HL-60 (cell line): ENCODE data around the gene MUSK.

Source experiments
- DNase-seq, 2 experiments: peaks; one replicate each; pipeline ENCODE4 v3.0.0-alpha.2; 2010 to 2020; ENCODE audit warnings: low read depth in 1 of 2, low spot score in 1 of 2
- H3K27ac ChIP-seq: fragments of 250-450 bp; sonication (Bioruptor Pico); replicated peaks from 2 replicates; pipeline ENCODE4 v1.5.1; 2020; ENCODE audit warnings: mild to moderate bottlenecking, moderate library complexity
- H3K27me3 ChIP-seq: fragments of 250-450 bp; sonication (Bioruptor Pico); 2 replicates; pipeline ENCODE4 v1.5.1; 2021; ENCODE audit warnings: mild to moderate bottlenecking, moderate library complexity; ENCODE audit not compliant: insufficient read depth, poor library complexity, severe bottlenecking
- H3K4me3 ChIP-seq: replicated peaks from 2 replicates; pipeline ENCODE4 v1.5.1; 2011; ENCODE audit warnings: mild to moderate bottlenecking, control low read depth, low read length; ENCODE audit not compliant: insufficient read depth
- GABPA ChIP-seq: IDR thresholded peaks from 2 replicates; pipeline ENCODE4 v1.6.1; 2012; ENCODE audit warnings: low read depth
- POLR2AphosphoS5 ChIP-seq: IDR thresholded peaks from 2 replicates; pipeline ENCODE4 v1.6.1; 2012; ENCODE audit warnings: low read depth
- SPI1 ChIP-seq: IDR thresholded peaks from 2 replicates; pipeline ENCODE4 v1.6.1; 2012; ENCODE audit warnings: low read depth, mild to moderate bottlenecking, borderline replicate concordance
- TF ChIP-seq, protein P1 (sequence below): IDR thresholded peaks from one replicate; pipeline ENCODE4 v1.5.1; 2011; ENCODE audit warnings: low read length, control low read depth, inconsistent platforms; ENCODE audit not compliant: insufficient read depth
- TF ChIP-seq, protein P2 (sequence below): IDR thresholded peaks from 2 replicates; pipeline ENCODE4 v1.6.1; 2012; ENCODE audit warnings: low read depth; ENCODE audit not compliant: insufficient replicate concordance

Gene MUSK

DNA sequence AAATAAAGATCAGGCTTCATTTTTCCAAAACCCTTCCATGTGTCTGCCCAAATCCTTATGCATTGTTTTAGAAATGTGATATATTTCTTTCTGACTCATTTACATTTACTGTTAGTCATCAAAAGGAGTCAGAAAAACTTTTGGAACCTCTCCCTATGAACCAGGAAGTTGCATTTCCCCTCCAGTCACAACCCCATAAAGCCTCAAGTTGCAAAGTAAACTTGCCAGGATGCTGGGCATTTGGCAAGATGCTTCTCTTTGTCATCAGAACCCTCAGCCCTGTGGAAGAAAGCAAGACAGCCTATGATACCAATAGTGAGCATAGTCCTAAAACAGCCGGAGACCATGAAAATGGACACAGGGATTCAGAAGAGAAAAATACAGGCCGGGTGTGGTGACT lies 84.2 kb downstream of the MUSK start:
- Histone ChIP-seq H3K4me3 (no peak overlapping the region), H3K27me3 (no peaks in the 10 kb centered on the region), H3K27ac (no peak overlapping the region)
- no peak for DNase-seq
- TF ChIP-seq, protein P1, sequence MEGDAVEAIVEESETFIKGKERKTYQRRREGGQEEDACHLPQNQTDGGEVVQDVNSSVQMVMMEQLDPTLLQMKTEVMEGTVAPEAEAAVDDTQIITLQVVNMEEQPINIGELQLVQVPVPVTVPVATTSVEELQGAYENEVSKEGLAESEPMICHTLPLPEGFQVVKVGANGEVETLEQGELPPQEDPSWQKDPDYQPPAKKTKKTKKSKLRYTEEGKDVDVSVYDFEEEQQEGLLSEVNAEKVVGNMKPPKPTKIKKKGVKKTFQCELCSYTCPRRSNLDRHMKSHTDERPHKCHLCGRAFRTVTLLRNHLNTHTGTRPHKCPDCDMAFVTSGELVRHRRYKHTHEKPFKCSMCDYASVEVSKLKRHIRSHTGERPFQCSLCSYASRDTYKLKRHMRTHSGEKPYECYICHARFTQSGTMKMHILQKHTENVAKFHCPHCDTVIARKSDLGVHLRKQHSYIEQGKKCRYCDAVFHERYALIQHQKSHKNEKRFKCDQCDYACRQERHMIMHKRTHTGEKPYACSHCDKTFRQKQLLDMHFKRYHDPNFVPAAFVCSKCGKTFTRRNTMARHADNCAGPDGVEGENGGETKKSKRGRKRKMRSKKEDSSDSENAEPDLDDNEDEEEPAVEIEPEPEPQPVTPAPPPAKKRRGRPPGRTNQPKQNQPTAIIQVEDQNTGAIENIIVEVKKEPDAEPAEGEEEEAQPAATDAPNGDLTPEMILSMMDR: no peak
- TF ChIP-seq GABPA (no peak), POLR2AphosphoS5 (no peak), SPI1 (no peak)
- TF ChIP-seq, protein P2, sequence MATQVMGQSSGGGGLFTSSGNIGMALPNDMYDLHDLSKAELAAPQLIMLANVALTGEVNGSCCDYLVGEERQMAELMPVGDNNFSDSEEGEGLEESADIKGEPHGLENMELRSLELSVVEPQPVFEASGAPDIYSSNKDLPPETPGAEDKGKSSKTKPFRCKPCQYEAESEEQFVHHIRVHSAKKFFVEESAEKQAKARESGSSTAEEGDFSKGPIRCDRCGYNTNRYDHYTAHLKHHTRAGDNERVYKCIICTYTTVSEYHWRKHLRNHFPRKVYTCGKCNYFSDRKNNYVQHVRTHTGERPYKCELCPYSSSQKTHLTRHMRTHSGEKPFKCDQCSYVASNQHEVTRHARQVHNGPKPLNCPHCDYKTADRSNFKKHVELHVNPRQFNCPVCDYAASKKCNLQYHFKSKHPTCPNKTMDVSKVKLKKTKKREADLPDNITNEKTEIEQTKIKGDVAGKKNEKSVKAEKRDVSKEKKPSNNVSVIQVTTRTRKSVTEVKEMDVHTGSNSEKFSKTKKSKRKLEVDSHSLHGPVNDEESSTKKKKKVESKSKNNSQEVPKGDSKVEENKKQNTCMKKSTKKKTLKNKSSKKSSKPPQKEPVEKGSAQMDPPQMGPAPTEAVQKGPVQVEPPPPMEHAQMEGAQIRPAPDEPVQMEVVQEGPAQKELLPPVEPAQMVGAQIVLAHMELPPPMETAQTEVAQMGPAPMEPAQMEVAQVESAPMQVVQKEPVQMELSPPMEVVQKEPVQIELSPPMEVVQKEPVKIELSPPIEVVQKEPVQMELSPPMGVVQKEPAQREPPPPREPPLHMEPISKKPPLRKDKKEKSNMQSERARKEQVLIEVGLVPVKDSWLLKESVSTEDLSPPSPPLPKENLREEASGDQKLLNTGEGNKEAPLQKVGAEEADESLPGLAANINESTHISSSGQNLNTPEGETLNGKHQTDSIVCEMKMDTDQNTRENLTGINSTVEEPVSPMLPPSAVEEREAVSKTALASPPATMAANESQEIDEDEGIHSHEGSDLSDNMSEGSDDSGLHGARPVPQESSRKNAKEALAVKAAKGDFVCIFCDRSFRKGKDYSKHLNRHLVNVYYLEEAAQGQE: no peak

DNA sequence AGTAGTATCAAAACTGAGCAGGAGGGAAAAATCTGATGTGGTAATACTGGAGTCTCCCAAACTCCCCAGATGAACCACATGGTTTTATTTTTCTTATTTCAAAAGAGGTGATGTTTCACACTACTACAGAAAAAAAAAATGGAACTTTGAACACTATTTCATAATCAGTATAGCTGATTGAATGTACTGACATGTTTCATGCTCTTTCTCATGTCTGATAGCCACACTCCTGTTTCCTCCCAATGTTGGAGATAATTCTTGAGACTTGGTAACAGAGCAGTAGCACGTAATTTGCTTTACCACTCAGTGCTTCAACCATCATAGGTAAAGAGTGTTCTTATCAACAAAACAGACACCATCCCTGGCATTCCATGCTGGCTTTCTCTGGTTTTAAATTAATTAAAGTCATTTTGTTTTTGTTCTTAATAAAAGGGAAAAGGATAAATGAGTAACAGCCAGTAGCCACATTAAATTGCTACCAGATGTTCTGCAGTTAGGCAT lies 85.2 kb downstream of the MUSK start:
- Histone ChIP-seq H3K4me3 (no peak overlapping the region), H3K27ac (no peak overlapping the region), H3K27me3 (no peaks in the 10 kb centered on the region)
- TF ChIP-seq GABPA (no peak), SPI1 (no peak)
- no peak for DNase-seq

DNA sequence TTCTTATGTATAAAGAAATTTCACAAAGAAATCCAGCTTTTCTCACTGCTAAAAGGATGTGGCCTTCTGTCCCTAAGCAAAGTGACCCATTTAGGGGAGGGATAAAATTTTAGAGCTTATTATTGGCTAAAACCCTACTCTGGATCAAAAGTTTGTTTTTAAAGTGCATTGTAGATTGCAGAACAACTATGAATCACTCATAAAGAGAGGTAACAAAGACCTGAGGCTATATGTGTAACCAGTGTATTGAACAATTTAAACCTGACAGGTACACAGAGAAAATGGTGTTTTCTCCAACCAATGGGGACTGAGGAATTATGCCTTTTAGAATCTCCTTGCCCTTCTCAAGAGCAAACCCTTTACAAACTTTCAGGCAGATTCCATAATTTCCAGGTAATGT lies 86.6 kb downstream of the MUSK start:
- Histone ChIP-seq H3K27me3 (no peaks in the 10 kb centered on the region), H3K4me3 (no peak overlapping the region), H3K27ac (no peak overlapping the region)
- DNase-seq: no peak
- TF ChIP-seq POLR2AphosphoS5 (no peak), GABPA (no peak), SPI1 (no peak)
- TF ChIP-seq, protein P1: no peak
- TF ChIP-seq, protein P2: no peak

DNA sequence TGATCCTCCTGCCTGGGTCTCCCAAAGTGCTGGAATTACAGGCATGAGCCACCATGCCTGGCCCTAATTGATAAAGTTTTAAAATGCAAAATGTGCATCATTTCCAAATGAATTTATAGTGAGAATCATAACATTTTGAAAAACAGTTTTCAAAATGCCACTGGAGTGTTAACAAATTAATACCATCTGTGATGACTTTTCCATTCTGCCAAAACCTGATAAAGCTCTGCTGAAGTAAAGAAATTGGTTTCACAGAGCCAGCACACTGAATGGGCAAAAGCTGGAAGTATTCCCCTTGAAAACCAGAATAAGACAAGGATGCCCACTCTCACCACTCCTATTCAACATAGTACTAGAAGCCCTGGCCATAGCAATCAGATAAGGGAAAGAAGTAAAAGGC lies 89.6 kb downstream of the MUSK start:
- Histone ChIP-seq H3K4me3 (no peak overlapping the region), H3K27me3 (no peaks in the 10 kb centered on the region), H3K27ac (no peak overlapping the region)
- no peak for TF ChIP-seq SPI1
- no peak for TF ChIP-seq GABPA
- no peak for TF ChIP-seq POLR2AphosphoS5
- TF ChIP-seq, protein P2: no peak
- TF ChIP-seq, protein P1: no peak
- no peak for DNase-seq
